DND-41 (cell line): ENCODE results near the gene FASTK.
"Not testable (repeated sequence)": the region's sequence is repeated elsewhere in the genome, so short reads cannot be mapped to it uniquely, and the experiment has no call there.

Experiments used
- EZH2 ChIP-seq: IDR thresholded peaks from 3 replicates; pipeline ENCODE4 v1.6.1; 2012; ENCODE audit warnings: borderline replicate concordance, low read depth, mild to moderate bottlenecking, moderate library complexity, low read length, inconsistent platforms; ENCODE audit not compliant: severe bottlenecking
- TF ChIP-seq, protein P1 (sequence below): IDR thresholded peaks from 2 replicates; pipeline ENCODE4 v1.5.1; 2012; ENCODE audit warnings: borderline replicate concordance, low read length, moderate library complexity, mild to moderate bottlenecking; ENCODE audit not compliant: poor library complexity, severe bottlenecking; ENCODE audit errors: extremely low read depth

DNA sequence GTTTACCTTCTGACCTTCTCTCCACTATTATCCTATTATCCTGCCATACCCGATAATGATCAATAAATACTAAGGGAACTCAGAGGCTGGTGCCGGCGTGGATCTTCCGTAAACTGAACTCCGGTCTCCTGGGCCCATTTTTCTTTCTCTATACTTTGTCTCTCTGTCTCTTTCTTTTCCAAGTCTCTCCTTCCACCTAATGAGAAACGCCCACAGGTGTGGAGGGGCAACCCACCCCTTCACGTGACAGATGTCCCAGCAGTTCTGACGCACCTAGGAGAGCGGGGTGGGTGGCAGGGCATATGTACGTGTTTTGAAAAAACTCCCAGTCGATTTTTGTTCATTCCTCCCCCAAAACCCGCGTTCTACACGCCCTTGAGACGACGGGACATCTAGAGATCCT, 52.9 kb downstream of the FASTK start:
- TF ChIP-seq, protein P1, sequence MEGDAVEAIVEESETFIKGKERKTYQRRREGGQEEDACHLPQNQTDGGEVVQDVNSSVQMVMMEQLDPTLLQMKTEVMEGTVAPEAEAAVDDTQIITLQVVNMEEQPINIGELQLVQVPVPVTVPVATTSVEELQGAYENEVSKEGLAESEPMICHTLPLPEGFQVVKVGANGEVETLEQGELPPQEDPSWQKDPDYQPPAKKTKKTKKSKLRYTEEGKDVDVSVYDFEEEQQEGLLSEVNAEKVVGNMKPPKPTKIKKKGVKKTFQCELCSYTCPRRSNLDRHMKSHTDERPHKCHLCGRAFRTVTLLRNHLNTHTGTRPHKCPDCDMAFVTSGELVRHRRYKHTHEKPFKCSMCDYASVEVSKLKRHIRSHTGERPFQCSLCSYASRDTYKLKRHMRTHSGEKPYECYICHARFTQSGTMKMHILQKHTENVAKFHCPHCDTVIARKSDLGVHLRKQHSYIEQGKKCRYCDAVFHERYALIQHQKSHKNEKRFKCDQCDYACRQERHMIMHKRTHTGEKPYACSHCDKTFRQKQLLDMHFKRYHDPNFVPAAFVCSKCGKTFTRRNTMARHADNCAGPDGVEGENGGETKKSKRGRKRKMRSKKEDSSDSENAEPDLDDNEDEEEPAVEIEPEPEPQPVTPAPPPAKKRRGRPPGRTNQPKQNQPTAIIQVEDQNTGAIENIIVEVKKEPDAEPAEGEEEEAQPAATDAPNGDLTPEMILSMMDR, result not testable (repeated sequence)
- TF ChIP-seq EZH2, result not testable (repeated sequence)
